Osteoblast (primary cell): ENCODE data around the gene RASA3. TPM values are rescaled to one million over a fixed set of nuclear protein-coding genes. Genes with fewer than 3 reads are reported as not detected.
"Not testable (repeated sequence)": the region's sequence is repeated elsewhere in the genome, so short reads cannot be mapped to it uniquely, and the experiment has no call there.

Experiments
- DNase-seq: peaks from one replicate; pipeline ENCODE4 v3.0.0; 2011; ENCODE audit warnings: low spot score, mixed read lengths; ENCODE audit not compliant: insufficient read length; ENCODE audit errors: missing footprints
- H2AFZ ChIP-seq: 2 replicates; pipeline ENCODE4 v1.6.0; 2011; ENCODE audit warnings: mild to moderate bottlenecking, low read length
- H3K27ac ChIP-seq: 2 replicates; pipeline ENCODE4 v1.5.1; 2011; ENCODE audit warnings: mild to moderate bottlenecking, low read depth, low read length, moderate library complexity
- H3K27me3 ChIP-seq: 2 replicates; pipeline ENCODE4 v1.6.0; 2012; ENCODE audit warnings: mild to moderate bottlenecking, control low read depth, inconsistent platforms, low read length, moderate library complexity; ENCODE audit not compliant: insufficient read depth
- H3K36me3 ChIP-seq: 2 replicates; pipeline ENCODE4 v1.5.1; 2011; ENCODE audit warnings: mild to moderate bottlenecking, low read length, control low read depth, moderate library complexity; ENCODE audit not compliant: insufficient read depth
- H3K4me1 ChIP-seq: 2 replicates; pipeline ENCODE4 v1.5.1; 2011; ENCODE audit warnings: mild to moderate bottlenecking, low read length, control low read depth, moderate library complexity; ENCODE audit not compliant: insufficient read depth
- H3K4me2 ChIP-seq: 2 replicates; pipeline ENCODE4 v1.6.0; 2011; ENCODE audit warnings: mild to moderate bottlenecking, low read length; ENCODE audit not compliant: insufficient read depth
- H3K4me3 ChIP-seq: fragments of 200-600 bp; sonication (generic); 3 replicates; pipeline ENCODE4 v1.5.1; 2012; ENCODE audit warnings: mild to moderate bottlenecking, low read length, inconsistent platforms; ENCODE audit not compliant: insufficient read depth
- H3K79me2 ChIP-seq: 2 replicates; pipeline ENCODE4 v1.6.0; 2012; ENCODE audit warnings: mild to moderate bottlenecking, low read length, control low read depth, inconsistent platforms; ENCODE audit not compliant: insufficient read depth
- H3K9me3 ChIP-seq: 2 replicates; pipeline ENCODE4 v1.5.1; 2011; ENCODE audit warnings: low read depth, low read length, control low read depth
- H4K20me1 ChIP-seq: 2 replicates; pipeline ENCODE4 v1.6.0; 2012; ENCODE audit warnings: mild to moderate bottlenecking, low read length, control low read depth; ENCODE audit not compliant: insufficient read depth
- CTCF ChIP-seq: IDR thresholded peaks from 2 replicates; pipeline ENCODE4 v1.5.1; 2011; ENCODE audit warnings: mild to moderate bottlenecking, low read depth, low read length, moderate library complexity; ENCODE audit errors: extremely low read depth
- total RNA-seq: library from RNA; depleted of rRNA; stranded (reverse); fragments of >200 nt; gene quantifications from 2 replicates; pipeline ENCODE4 v1.2.3, GENCODE V29; 2012

RASA3 gene
- total RNA-seq, 1 donor: 41.3 TPM

- no peak for TF ChIP-seq CTCF
- H3K4me2 ChIP-seq: no peak overlapping the region
- peak; percentile 80 for DNase-seq
Observed at GRCh38 chr13:114111577-114111976, 20.8 kb downstream of the RASA3 start.

GRCh38 chr13:114110830-114111189, 21.6 kb downstream of the RASA3 start:
- H3K79me2 ChIP-seq: peaks cover 95% of the 10 kb centered on the region
- not testable (repeated sequence) for H3K27me3 ChIP-seq, H2AFZ ChIP-seq, H3K36me3 ChIP-seq, H3K9me3 ChIP-seq, H3K4me3 ChIP-seq, DNase-seq, H3K4me2 ChIP-seq
- H4K20me1 ChIP-seq: peaks cover 37% of the 10 kb centered on the region
- peaks cover 37% of the 10 kb centered on the region for H3K4me1 ChIP-seq
- peak overlapping the region; percentile 33 for H3K27ac ChIP-seq

More at GRCh38 chr13:114111577-114111976, 20.8 kb downstream of the RASA3 start:
- no peak overlapping the region for H2AFZ ChIP-seq
- H3K79me2 ChIP-seq: peaks cover 95% of the 10 kb centered on the region
- H3K9me3 ChIP-seq: no peaks in the 10 kb centered on the region
- no peak overlapping the region for H3K4me3 ChIP-seq
- H3K27ac ChIP-seq: peak overlapping the region; percentile 37
- H4K20me1 ChIP-seq: peaks cover 35% of the 10 kb centered on the region
- no peaks in the 10 kb centered on the region for H3K27me3 ChIP-seq
- H3K4me1 ChIP-seq: peaks cover 33% of the 10 kb centered on the region
- H3K36me3 ChIP-seq: peaks cover 9% of the 10 kb centered on the region

- no peak overlapping the region for H3K4me3 ChIP-seq
- peak; percentile 71 for DNase-seq
- peaks cover 9% of the 10 kb centered on the region for H3K36me3 ChIP-seq
- peaks cover 41% of the 10 kb centered on the region for H4K20me1 ChIP-seq
- no peak overlapping the region for H2AFZ ChIP-seq
- peaks cover 95% of the 10 kb centered on the region for H3K79me2 ChIP-seq
- H3K27me3 ChIP-seq: no peaks in the 10 kb centered on the region
- no peaks in the 10 kb centered on the region for H3K9me3 ChIP-seq
- peak overlapping the region; percentile 33 for H3K27ac ChIP-seq
- TF ChIP-seq CTCF: no peak
- H3K4me2 ChIP-seq: no peak overlapping the region
- peaks cover 31% of the 10 kb centered on the region for H3K4me1 ChIP-seq
Observed at GRCh38 chr13:114110091-114110829, 22.2 kb downstream of the RASA3 start.

- H3K79me2 ChIP-seq: peaks cover 95% of the 10 kb centered on the region
Observed at GRCh38 chr13:114109641-114110041, 22.8 kb downstream of the RASA3 start.

More at GRCh38 chr13:114109641-114110041, 22.8 kb downstream of the RASA3 start:
- H3K27ac ChIP-seq: peak overlapping the region; percentile 28
- peaks cover 41% of the 10 kb centered on the region for H4K20me1 ChIP-seq
- no peaks in the 10 kb centered on the region for H3K27me3 ChIP-seq
- peaks cover 9% of the 10 kb centered on the region for H3K36me3 ChIP-seq
- H3K4me3 ChIP-seq: no peak overlapping the region
- H3K9me3 ChIP-seq: no peaks in the 10 kb centered on the region
- H2AFZ ChIP-seq: no peak overlapping the region
- no peak for TF ChIP-seq CTCF
- peaks cover 27% of the 10 kb centered on the region for H3K4me1 ChIP-seq
- no peak overlapping the region for H3K4me2 ChIP-seq
- DNase-seq: peak; percentile 41
